Measurements from ENCODE around the gene ARHGAP42. TPM values are rescaled to one million over a fixed set of nuclear protein-coding genes. Genes with fewer than 3 reads are reported as not detected.

ARHGAP42 gene
- total RNA-seq, 1 experiment from 2014 or later = 39.1 TPM

DNA sequence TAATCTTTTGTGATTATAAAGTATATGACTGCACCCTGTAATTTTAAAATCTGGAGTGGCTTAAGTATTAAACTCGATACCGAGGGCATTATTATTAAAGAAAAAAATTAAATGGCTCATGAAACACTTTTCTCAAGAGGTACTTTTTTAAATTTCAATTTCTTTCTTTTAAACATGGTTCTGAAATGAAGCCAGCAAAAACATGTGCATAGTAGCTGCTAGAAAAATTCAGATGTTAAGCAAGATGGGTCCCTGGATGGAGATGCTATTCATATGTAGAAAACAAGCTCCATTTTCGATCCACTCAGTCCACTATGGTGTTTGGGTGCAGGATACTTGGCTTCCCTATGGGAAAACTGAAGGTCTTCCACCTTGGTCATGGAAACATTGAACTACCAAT, 253.0 kb downstream of the ARHGAP42 start:
- no peak overlapping the region for H3T11ph ChIP-seq (ENCODE audit: low read length)

More for the DNA sequence above, 253.0 kb downstream of the ARHGAP42 start:
- H2BK120ac ChIP-seq (ENCODE audit: low read depth, low read length, poor library complexity, severe bottlenecking) = no peak overlapping the region
- no peak overlapping the region for H3K27ac ChIP-seq (ENCODE audit: insufficient read length, low read depth, low read length)
- H3K4ac ChIP-seq (ENCODE audit: low read depth, low read length) = no peak overlapping the region
- no peak overlapping the region for H3K9ac ChIP-seq (ENCODE audit: extremely low read depth, insufficient read length, low read length)
- no peak for DNase-seq
- H2BK5ac ChIP-seq (ENCODE audit: insufficient read length, low read length) = no peak overlapping the region
- TF ChIP-seq, protein P1, sequence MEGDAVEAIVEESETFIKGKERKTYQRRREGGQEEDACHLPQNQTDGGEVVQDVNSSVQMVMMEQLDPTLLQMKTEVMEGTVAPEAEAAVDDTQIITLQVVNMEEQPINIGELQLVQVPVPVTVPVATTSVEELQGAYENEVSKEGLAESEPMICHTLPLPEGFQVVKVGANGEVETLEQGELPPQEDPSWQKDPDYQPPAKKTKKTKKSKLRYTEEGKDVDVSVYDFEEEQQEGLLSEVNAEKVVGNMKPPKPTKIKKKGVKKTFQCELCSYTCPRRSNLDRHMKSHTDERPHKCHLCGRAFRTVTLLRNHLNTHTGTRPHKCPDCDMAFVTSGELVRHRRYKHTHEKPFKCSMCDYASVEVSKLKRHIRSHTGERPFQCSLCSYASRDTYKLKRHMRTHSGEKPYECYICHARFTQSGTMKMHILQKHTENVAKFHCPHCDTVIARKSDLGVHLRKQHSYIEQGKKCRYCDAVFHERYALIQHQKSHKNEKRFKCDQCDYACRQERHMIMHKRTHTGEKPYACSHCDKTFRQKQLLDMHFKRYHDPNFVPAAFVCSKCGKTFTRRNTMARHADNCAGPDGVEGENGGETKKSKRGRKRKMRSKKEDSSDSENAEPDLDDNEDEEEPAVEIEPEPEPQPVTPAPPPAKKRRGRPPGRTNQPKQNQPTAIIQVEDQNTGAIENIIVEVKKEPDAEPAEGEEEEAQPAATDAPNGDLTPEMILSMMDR (conservative IDR thresholded peaks at IDR 0.05) = no peak
- H3K23ac ChIP-seq (ENCODE audit: insufficient read length, low read depth, low read length) = no peak overlapping the region
- H4K20me1 ChIP-seq (ENCODE audit: control insufficient read depth, insufficient read depth, insufficient read length) = no peaks in the 10 kb centered on the region
- no peak overlapping the region for H2AK5ac ChIP-seq (ENCODE audit: insufficient read length, low read length)
- no CpG with 5 or more reads among the region's 3 CpGs for WGBS (ENCODE audit: extremely low coverage, insufficient read length, low lambda C conversion rate)
- no peak overlapping the region for H2BK20ac ChIP-seq (ENCODE audit: low read depth, low read length, poor library complexity, severe bottlenecking)
- no peak overlapping the region for H3K4me2 ChIP-seq (ENCODE audit: insufficient read depth, insufficient read length, low read length)
- no peak overlapping the region for H2AFZ ChIP-seq (ENCODE audit: low read length)
- no peaks in the 10 kb centered on the region for H3K79me1 ChIP-seq (ENCODE audit: insufficient read depth, low read depth, low read length, poor library complexity, severe bottlenecking)
- H3K4me1 ChIP-seq (ENCODE audit: insufficient read depth, low read length) = no peaks in the 10 kb centered on the region
- peaks cover 2 to 4% of the 10 kb centered on the region in 2 experiments; a peak in 3 of 4 replicates for H3K4me1 Mint-ChIP-seq
- H3K79me2 ChIP-seq (ENCODE audit: insufficient read depth, low read length) = no peaks in the 10 kb centered on the region
- H2BK12ac ChIP-seq (ENCODE audit: insufficient read length, low read depth, low read length) = no peak overlapping the region
- H4K8ac ChIP-seq (replicated peaks; ENCODE audit: insufficient read length, low read depth, low read length) = no peak overlapping the region
- no peak overlapping the region for H3K14ac ChIP-seq (ENCODE audit: insufficient read depth, low read length)
- no peak overlapping the region for H2BK15ac ChIP-seq (ENCODE audit: low read depth, low read length)
- H4K91ac ChIP-seq (ENCODE audit: insufficient read length, low read depth, low read length) = no peak overlapping the region
- H3K56ac ChIP-seq (ENCODE audit: insufficient read length, low read depth, low read length) = no peak overlapping the region
- H3K18ac ChIP-seq (ENCODE audit: insufficient read length, low read depth, low read length) = no peak overlapping the region
- no peaks in the 10 kb centered on the region for H3K23me2 ChIP-seq (ENCODE audit: insufficient read length, low read depth, low read length, poor library complexity, severe bottlenecking)
- no peaks in the 10 kb centered on the region for H3K9me3 ChIP-seq (ENCODE audit: control insufficient read depth, low read depth, low read length)
- H3K36me3 Mint-ChIP-seq (ENCODE audit: insufficient read depth in 1 of 3, low read depth in 3 of 3) = peaks cover 0 to 10% (median 4%) of the 10 kb centered on the region in 3 experiments; a peak in 4 of 7 replicates
- no peak overlapping the region for H4K5ac ChIP-seq (ENCODE audit: insufficient read length, low read depth, low read length)
- peak overlapping the region in 1 of 3 experiments; percentile 61; a peak in 1 of 7 replicates for H3K27ac Mint-ChIP-seq
- H3K4me3 Mint-ChIP-seq = no peak overlapping the region
- H3K9me3 Mint-ChIP-seq = no peaks in the 10 kb centered on the region
- no peaks in the 10 kb centered on the region for H3K27me3 ChIP-seq (ENCODE audit: insufficient read depth, low read length)
- H3K27me3 Mint-ChIP-seq (ENCODE audit: low read depth) = no peaks in the 10 kb centered on the region

All from H9 (cell line).